H9 (cell line): Measurements from ENCODE around the gene EXOC3L1. TPM values are rescaled to one million over a fixed set of nuclear protein-coding genes. Genes with fewer than 3 reads are reported as not detected.

Source experiments
- DNase-seq: peaks from one replicate; pipeline ENCODE4 v3.0.0-alpha.2; 2017
- H2AFZ ChIP-seq: one replicate; pipeline ENCODE4 v1.6.1; 2013; ENCODE audit warnings: mild to moderate bottlenecking, low read length, control low read depth, moderate library complexity
- H2AK5ac ChIP-seq: 2 replicates; pipeline ENCODE4 v1.6.1; 2013; ENCODE audit warnings: low read length, control low read depth, mixed read lengths; ENCODE audit not compliant: insufficient read length
- H2BK120ac ChIP-seq: one replicate; pipeline ENCODE4 v1.6.1; 2013; ENCODE audit warnings: low read depth, mild to moderate bottlenecking, low read length, control low read depth, inconsistent platforms; ENCODE audit not compliant: poor library complexity, severe bottlenecking
- H2BK12ac ChIP-seq: 2 replicates; pipeline ENCODE4 v1.6.1; 2013; ENCODE audit warnings: low read length, control low read depth, mixed read lengths, low read depth; ENCODE audit not compliant: insufficient read length
- H2BK15ac ChIP-seq: 2 replicates; pipeline ENCODE4 v1.6.1; 2013; ENCODE audit warnings: low read depth, low read length, control low read depth
- H2BK20ac ChIP-seq: one replicate; pipeline ENCODE4 v1.6.1; 2013; ENCODE audit warnings: low read depth, mild to moderate bottlenecking, low read length, control low read depth, inconsistent platforms; ENCODE audit not compliant: poor library complexity, severe bottlenecking
- H2BK5ac ChIP-seq: 2 replicates; pipeline ENCODE4 v1.6.1; 2013; ENCODE audit warnings: low read length, control low read depth, mixed read lengths; ENCODE audit not compliant: insufficient read length
- H3K14ac ChIP-seq: 2 replicates; pipeline ENCODE4 v1.6.1; 2013; ENCODE audit warnings: low read length, control low read depth; ENCODE audit not compliant: insufficient read depth
- H3K18ac ChIP-seq: 2 replicates; pipeline ENCODE4 v1.6.1; 2013; ENCODE audit warnings: low read depth, mild to moderate bottlenecking, mixed read lengths, low read length, control low read depth; ENCODE audit not compliant: insufficient read length
- H3K23ac ChIP-seq: 2 replicates; pipeline ENCODE4 v1.6.1; 2013; ENCODE audit warnings: low read length, control low read depth, mixed read lengths, low read depth; ENCODE audit not compliant: insufficient read length
- H3K23me2 ChIP-seq: 2 replicates; pipeline ENCODE4 v1.6.1; 2013; ENCODE audit warnings: low read depth, mild to moderate bottlenecking, mixed read lengths, low read length, control low read depth; ENCODE audit not compliant: insufficient read length, poor library complexity, severe bottlenecking
- H3K27ac ChIP-seq: 2 replicates; pipeline ENCODE4 v1.5.1; 2013; ENCODE audit warnings: low read length, control low read depth, mixed read lengths, low read depth; ENCODE audit not compliant: insufficient read length
- H3K27me3 ChIP-seq: 2 replicates; pipeline ENCODE4 v1.6.1; 2013; ENCODE audit warnings: low read length, control low read depth, inconsistent platforms; ENCODE audit not compliant: insufficient read depth
- H3K4ac ChIP-seq: 2 replicates; pipeline ENCODE4 v1.6.1; 2013; ENCODE audit warnings: low read depth, mild to moderate bottlenecking, control low read depth, inconsistent platforms, low read length, moderate library complexity
- H3K4me1 ChIP-seq: 2 replicates; pipeline ENCODE4 v1.6.1; 2013; ENCODE audit warnings: low read length, control low read depth, inconsistent platforms; ENCODE audit not compliant: insufficient read depth
- H3K4me2 ChIP-seq: 2 replicates; pipeline ENCODE4 v1.6.1; 2013; ENCODE audit warnings: low read length, control low read depth, mixed read lengths; ENCODE audit not compliant: insufficient read length, insufficient read depth
- H3K56ac ChIP-seq: 2 replicates; pipeline ENCODE4 v1.6.1; 2013; ENCODE audit warnings: low read depth, mild to moderate bottlenecking, mixed read lengths, low read length, control low read depth; ENCODE audit not compliant: insufficient read length
- H3K79me1 ChIP-seq: 2 replicates; pipeline ENCODE4 v1.6.1; 2013; ENCODE audit warnings: low read depth, mild to moderate bottlenecking, moderate library complexity, low read length, control low read depth, inconsistent platforms; ENCODE audit not compliant: insufficient read depth, poor library complexity, severe bottlenecking
- H3K79me2 ChIP-seq: 2 replicates; pipeline ENCODE4 v1.6.1; 2013; ENCODE audit warnings: low read length, control low read depth, inconsistent platforms; ENCODE audit not compliant: insufficient read depth
- H3K9ac ChIP-seq: 2 replicates; pipeline ENCODE4 v1.6.1; 2013; ENCODE audit warnings: low read length, control low read depth, mixed read lengths; ENCODE audit not compliant: insufficient read length; ENCODE audit errors: extremely low read depth
- H3K9me3 ChIP-seq: one replicate; pipeline ENCODE4 v1.6.1; 2013; ENCODE audit warnings: low read depth, low read length, inconsistent platforms; ENCODE audit not compliant: control insufficient read depth
- H3T11ph ChIP-seq: one replicate; pipeline ENCODE4 v1.6.1; 2013; ENCODE audit warnings: mild to moderate bottlenecking, low read length, control low read depth, inconsistent platforms
- H4K20me1 ChIP-seq: one replicate; pipeline ENCODE4 v1.6.1; 2013; ENCODE audit not compliant: control insufficient read depth, insufficient read length, insufficient read depth
- H4K5ac ChIP-seq: 2 replicates; pipeline ENCODE4 v1.6.1; 2013; ENCODE audit warnings: low read depth, mild to moderate bottlenecking, mixed read lengths, low read length, control low read depth; ENCODE audit not compliant: insufficient read length
- H4K8ac ChIP-seq: replicated peaks from 2 replicates; pipeline ENCODE4 v1.6.1; 2013; ENCODE audit warnings: low read length, control low read depth, mixed read lengths, low read depth; ENCODE audit not compliant: insufficient read length
- H4K91ac ChIP-seq: 2 replicates; pipeline ENCODE4 v1.6.1; 2013; ENCODE audit warnings: low read depth, mild to moderate bottlenecking, moderate library complexity, mixed read lengths, low read length, control low read depth; ENCODE audit not compliant: insufficient read length
- H3K27ac Mint-ChIP-seq, 3 experiments: 2 replicates in 2 of 3; 3 replicates in 1 of 3; pipeline ENCODE4 v1.8.0; 2020 to 2021; ENCODE audit warnings: mixed read lengths in 3 of 3, mild to moderate bottlenecking in 1 of 3, moderate library complexity in 1 of 3
- H3K27me3 Mint-ChIP-seq: 2 replicates; pipeline ENCODE4 v1.8.0; 2021; ENCODE audit warnings: low read depth, mild to moderate bottlenecking, moderate library complexity, mixed read lengths
- H3K36me3 Mint-ChIP-seq, 3 experiments: 2 replicates in 2 of 3; 3 replicates in 1 of 3; pipeline ENCODE4 v1.8.0; 2020 to 2021; ENCODE audit warnings: low read depth in 3 of 3, mixed read lengths in 3 of 3; ENCODE audit not compliant: insufficient read depth in 1 of 3
- H3K4me1 Mint-ChIP-seq, 2 experiments: 2 replicates each; pipeline ENCODE4 v1.8.0; 2020; ENCODE audit warnings: mixed read lengths in 2 of 2
- H3K4me3 Mint-ChIP-seq, 2 experiments: 2 replicates in 1 of 2; 3 replicates in 1 of 2; pipeline ENCODE4 v1.8.0; 2020 to 2021; ENCODE audit warnings: mild to moderate bottlenecking in 2 of 2, mixed read lengths in 2 of 2, moderate library complexity in 1 of 2
- H3K9me3 Mint-ChIP-seq, 2 experiments: 2 replicates in 1 of 2; 3 replicates in 1 of 2; pipeline ENCODE4 v1.8.0; 2020; ENCODE audit warnings: mild to moderate bottlenecking in 2 of 2, mixed read lengths in 2 of 2, moderate library complexity in 1 of 2
- CTCF ChIP-seq: fragments of 200-600 bp; sonication (generic); conservative IDR thresholded peaks from 3 replicates; pipeline ENCODE4 v1.8.0; 2021; ENCODE audit warnings: antibody characterized with exemption, mild to moderate bottlenecking
- WGBS: extraction: QIAGEN DNeasy Blood & Tissue Kit; methylation state at CpG from one replicate; pipeline ENCODE4 v1.1.7; 2013; ENCODE audit warnings: missing lambda C conversion rate, low lambda C conversion rate, mixed read lengths; ENCODE audit not compliant: insufficient read length; ENCODE audit errors: extremely low coverage; 5-methylcytosine and 5-hydroxymethylcytosine counted together
- total RNA-seq: library from RNA; stranded (reverse); gene quantifications from 2 replicates; pipeline ENCODE4 v1.2.1, GENCODE V29; 2021

EXOC3L1 gene
- total RNA-seq, 1 experiment from 2014 or later = 3.3 TPM

GRCh38 chr16:67183627-67184452, 6.1 kb downstream of the EXOC3L1 start, which contains the start of gene MATCAP1:
TSS of gene MATCAP1 (minus strand) at chr16:67183963. CDS start at chr16:67180610, 3,353 bp downstream.
- H2BK5ac ChIP-seq = no peak within 1 kb of the TSS
- no peak within 1 kb of the TSS for H3T11ph ChIP-seq
- H3K4ac ChIP-seq = no peak within 1 kb of the TSS
- peak within 1 kb of the TSS; percentile 63 to 73; a peak in 4 of 5 replicates for H3K4me3 Mint-ChIP-seq
- no peak within 1 kb of the TSS for H4K8ac ChIP-seq
- WGBS = no CpG with 5 or more reads among the region's 77 CpGs
- H3K36me3 Mint-ChIP-seq = peaks cover 0 to 3% (median 0%) of the 10 kb centered on the region in 3 experiments; a peak in 1 of 7 replicates
- peak within 1 kb of the TSS; percentile 75 for H3K4me2 ChIP-seq
- H2AK5ac ChIP-seq = no peak within 1 kb of the TSS
- no peak within 1 kb of the TSS for H3K27ac ChIP-seq
- H3K4me1 ChIP-seq = peaks cover 6% of the 10 kb centered on the region; the same call in 1 of the 2 replicates
- no peaks in the 10 kb centered on the region for H4K20me1 ChIP-seq
- H2AFZ ChIP-seq = no peak within 1 kb of the TSS
- H2BK15ac ChIP-seq = no peak within 1 kb of the TSS
- H2BK20ac ChIP-seq = no peak within 1 kb of the TSS
- H4K91ac ChIP-seq = no peak within 1 kb of the TSS
- H3K27me3 Mint-ChIP-seq = peaks cover 33% of the 10 kb centered on the region
- peaks cover 12% of the 10 kb centered on the region for H3K23me2 ChIP-seq
- H3K4me1 Mint-ChIP-seq = peaks cover 16% of the 10 kb centered on the region in 2 experiments
- no peaks in the 10 kb centered on the region; a peak in 1 of 5 replicates for H3K9me3 Mint-ChIP-seq
- H3K56ac ChIP-seq = no peak within 1 kb of the TSS
- no peak within 1 kb of the TSS for H3K27ac Mint-ChIP-seq
- no peak within 1 kb of the TSS for H3K23ac ChIP-seq
- no peak within 1 kb of the TSS for H2BK12ac ChIP-seq
- peaks cover 4% of the 10 kb centered on the region; the same call in 1 of the 2 replicates for H3K27me3 ChIP-seq
- no peaks in the 10 kb centered on the region for H3K79me2 ChIP-seq
- H3K18ac ChIP-seq = peak within 1 kb of the TSS; percentile 97
- H3K9ac ChIP-seq = peak within 1 kb of the TSS; percentile 12
- H2BK120ac ChIP-seq = no peak within 1 kb of the TSS
- H4K5ac ChIP-seq = no peak within 1 kb of the TSS
- peak within 1 kb of the TSS; percentile 98; the same call in 1 of the 2 replicates for H3K14ac ChIP-seq
- TF ChIP-seq CTCF = no peak
- no peaks in the 10 kb centered on the region for H3K9me3 ChIP-seq
- DNase-seq = peak; percentile 97
- H3K79me1 ChIP-seq = no peaks in the 10 kb centered on the region
